PC-3 (cell line): Measurements from ENCODE around the gene EEPD1. TPM values are rescaled to one million over a fixed set of nuclear protein-coding genes. Genes with fewer than 3 reads are reported as not detected.

Source experiments
- ATAC-seq: fragments of 200-7000 bp; cut with Tn5 transposase; 2 replicates; pipeline ENCODE4 v1.9.1; 2020; ENCODE audit warnings: mild to moderate bottlenecking, moderate library complexity
- BruUV-seq: library from RNA; stranded (reverse); fragments of 400-500 nt; replicated peaks from 2 replicates; lab custom pipeline; 2021; lab: Mats Ljungman, UMichigan
- CTCF ChIA-PET: fragments of 300-600 bp; sonication (Branson Sonifier 250); formaldehyde crosslinking; loops from one replicate; lab custom pipeline; 2022; ENCODE audit warnings: antibody characterized with exemption; lab: Charles Lee
- POLR2A ChIA-PET: fragments of 300-600 bp; sonication (Branson Sonifier 250); formaldehyde crosslinking; loops from one replicate; lab custom pipeline; 2022; ENCODE audit warnings: antibody characterized with exemption; ENCODE audit not compliant: unreplicated experiment; lab: Charles Lee
- DNase-seq: peaks from one replicate; pipeline ENCODE4 v3.0.0-alpha.2; 2015
- H2AFZ ChIP-seq: fragments of 300-600 bp; sonication (generic); 2 replicates; pipeline ENCODE4 v1.6.0; 2016; ENCODE audit warnings: antibody characterized with exemption, low read length
- H3F3A ChIP-seq: fragments of 300-600 bp; sonication (generic); one replicate; pipeline ENCODE4 v1.6.0; 2017; ENCODE audit warnings: antibody characterized with exemption, low read length, control low read depth, mild to moderate bottlenecking; ENCODE audit not compliant: unreplicated experiment
- H3K27ac ChIP-seq: fragments of 300-600 bp; sonication (generic); 2 replicates; pipeline ENCODE4 v1.5.1; 2016; ENCODE audit warnings: mild to moderate bottlenecking, low read length
- H3K27me3 ChIP-seq: fragments of 300-600 bp; sonication (generic); 2 replicates; pipeline ENCODE4 v1.6.1; 2016; ENCODE audit warnings: low read length, mixed read lengths
- H3K36me3 ChIP-seq: fragments of 300-600 bp; sonication (generic); 2 replicates; pipeline ENCODE4 v1.6.1; 2016; ENCODE audit warnings: low read depth, mixed run types, low read length, mixed read lengths
- H3K4me1 ChIP-seq: fragments of 300-600 bp; sonication (generic); 2 replicates; pipeline ENCODE4 v1.5.1; 2016; ENCODE audit warnings: low read length; ENCODE audit not compliant: insufficient read depth
- H3K4me2 ChIP-seq: fragments of 300-600 bp; sonication (generic); 2 replicates; pipeline ENCODE4 v1.6.0; 2016; ENCODE audit warnings: low read length
- H3K4me3 ChIP-seq: fragments of 300-600 bp; sonication (generic); 2 replicates; pipeline ENCODE4 v1.5.1; 2016; ENCODE audit warnings: mild to moderate bottlenecking, low read length, mixed read lengths
- H3K79me2 ChIP-seq: fragments of 300-600 bp; sonication (generic); 2 replicates; pipeline ENCODE4 v1.6.1; 2017; ENCODE audit warnings: low read length, mixed read lengths
- H3K9ac ChIP-seq: fragments of 300-600 bp; sonication (generic); 2 replicates; pipeline ENCODE4 v1.6.0; 2016; ENCODE audit warnings: mild to moderate bottlenecking, low read length
- H3K9me2 ChIP-seq: fragments of 300-600 bp; sonication (generic); replicated peaks from 2 replicates; pipeline ENCODE4 v1.6.1; 2016; ENCODE audit warnings: mixed run types, low read length, mixed read lengths
- H3K9me3 ChIP-seq: fragments of 300-600 bp; sonication (generic); 2 replicates; pipeline ENCODE4 v1.6.1; 2016; ENCODE audit warnings: low read length, mixed read lengths
- H4K20me1 ChIP-seq: fragments of 300-600 bp; sonication (generic); 2 replicates; pipeline ENCODE4 v1.6.1; 2016; ENCODE audit warnings: low read length, mixed read lengths
- EZH2 ChIP-seq: fragments of 300-600 bp; sonication (generic); IDR thresholded peaks from one replicate; pipeline ENCODE4 v1.6.1; 2017; ENCODE audit warnings: antibody characterized with exemption, mild to moderate bottlenecking, low read length; ENCODE audit not compliant: unreplicated experiment
- EZH2phosphoT487 ChIP-seq: fragments of 300-600 bp; sonication (generic); IDR thresholded peaks from 2 replicates; pipeline ENCODE4 v1.6.1; 2018; ENCODE audit warnings: mild to moderate bottlenecking, antibody characterized with exemption, low read length, borderline replicate concordance
- intact Hi-C: fragments of 100-400 bp; cut with micrococcal nuclease; formaldehyde crosslinking; loops from 2 replicates; pipeline ENCODE4 v1.9.0; 2023
- total RNA-seq: library from RNA; depleted of rRNA; stranded (reverse); fragments of >200 nt; gene quantifications from 2 replicates; pipeline ENCODE4 v1.2.3, GENCODE V29; 2014
- TF ChIP-seq, protein P1 (sequence below): fragments of 300-600 bp; sonication (generic); conservative IDR thresholded peaks from 2 replicates; pipeline ENCODE4 v1.5.1; 2017; ENCODE audit warnings: antibody characterized with exemption, low read depth, mild to moderate bottlenecking, low read length

EEPD1 gene
- total RNA-seq, 1 experiment from 2014 or later = 28.3 TPM

DNA sequence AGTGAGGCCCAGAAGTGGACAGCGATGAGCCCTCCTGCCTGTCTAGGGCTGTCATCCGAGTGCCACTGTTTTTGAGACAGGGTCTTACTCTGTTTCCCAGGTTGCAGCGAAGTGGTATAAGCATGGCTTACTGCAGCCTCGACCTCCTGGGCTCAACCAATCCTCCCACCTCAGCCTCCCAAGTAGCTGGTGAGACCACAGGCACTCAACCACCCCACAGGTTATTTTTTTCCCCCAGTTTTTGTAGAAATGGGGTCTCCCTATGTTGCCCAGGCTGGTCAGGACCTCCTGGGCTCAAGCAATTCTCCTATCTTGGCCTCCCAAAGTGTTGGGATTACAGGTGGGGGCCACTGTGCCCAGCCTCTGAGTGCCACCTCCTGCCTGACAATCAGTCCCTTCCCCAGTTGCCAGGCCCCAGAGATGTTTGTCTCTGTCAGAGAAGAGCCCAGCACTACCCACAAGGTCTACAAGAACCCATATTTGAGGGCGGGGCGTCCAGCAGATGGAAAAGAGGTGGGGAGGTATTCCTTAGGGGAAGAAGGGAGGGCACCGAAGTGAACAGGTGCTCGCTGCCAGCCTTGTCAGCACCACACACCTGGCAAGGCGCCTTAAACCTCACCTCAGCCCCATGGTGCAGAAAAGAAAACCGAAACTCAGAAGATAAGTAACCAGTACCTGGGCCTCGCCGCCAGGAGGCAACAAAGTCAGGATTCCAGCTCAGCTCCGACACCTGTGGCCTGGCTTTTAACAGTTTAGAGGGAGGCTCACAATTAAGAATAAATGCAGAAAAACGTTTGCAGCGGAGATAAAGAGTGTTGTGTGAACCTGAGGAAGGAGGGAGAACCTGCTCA lies 159.2 kb downstream of the EEPD1 start:
- no peak overlapping the region for H3K4me3 ChIP-seq
- no peaks in the 10 kb centered on the region for H3K9me2 ChIP-seq
- no peaks in the 10 kb centered on the region for H3K9me3 ChIP-seq
- no peak for TF ChIP-seq EZH2phosphoT487
- TF ChIP-seq EZH2 = no peak
- TF ChIP-seq, protein P1, sequence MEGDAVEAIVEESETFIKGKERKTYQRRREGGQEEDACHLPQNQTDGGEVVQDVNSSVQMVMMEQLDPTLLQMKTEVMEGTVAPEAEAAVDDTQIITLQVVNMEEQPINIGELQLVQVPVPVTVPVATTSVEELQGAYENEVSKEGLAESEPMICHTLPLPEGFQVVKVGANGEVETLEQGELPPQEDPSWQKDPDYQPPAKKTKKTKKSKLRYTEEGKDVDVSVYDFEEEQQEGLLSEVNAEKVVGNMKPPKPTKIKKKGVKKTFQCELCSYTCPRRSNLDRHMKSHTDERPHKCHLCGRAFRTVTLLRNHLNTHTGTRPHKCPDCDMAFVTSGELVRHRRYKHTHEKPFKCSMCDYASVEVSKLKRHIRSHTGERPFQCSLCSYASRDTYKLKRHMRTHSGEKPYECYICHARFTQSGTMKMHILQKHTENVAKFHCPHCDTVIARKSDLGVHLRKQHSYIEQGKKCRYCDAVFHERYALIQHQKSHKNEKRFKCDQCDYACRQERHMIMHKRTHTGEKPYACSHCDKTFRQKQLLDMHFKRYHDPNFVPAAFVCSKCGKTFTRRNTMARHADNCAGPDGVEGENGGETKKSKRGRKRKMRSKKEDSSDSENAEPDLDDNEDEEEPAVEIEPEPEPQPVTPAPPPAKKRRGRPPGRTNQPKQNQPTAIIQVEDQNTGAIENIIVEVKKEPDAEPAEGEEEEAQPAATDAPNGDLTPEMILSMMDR = no peak
- no peaks in the 10 kb centered on the region for H3K27me3 ChIP-seq
- H3F3A ChIP-seq = no peaks in the 10 kb centered on the region
- H4K20me1 ChIP-seq = no peaks in the 10 kb centered on the region
- H3K4me1 ChIP-seq = no peaks in the 10 kb centered on the region
- H3K36me3 ChIP-seq = no peaks in the 10 kb centered on the region
- H3K4me2 ChIP-seq = no peak overlapping the region
- H3K9ac ChIP-seq = no peak overlapping the region
- ATAC-seq (no peak), DNase-seq (no peak)
- ChIA-PET POLR2A (interaction anchor here (0.6 kb wide), 1 partner anchor 9 kb away, joined by 5 read pairs; no protein-coding TSS in a partner anchor), CTCF (no interaction called here)
- intact Hi-C loops = no loop called here
- H2AFZ ChIP-seq = no peak overlapping the region
- no peaks in the 10 kb centered on the region for H3K79me2 ChIP-seq
- no TSS peak for BruUV-seq
- H3K27ac ChIP-seq = no peak overlapping the region

DNA sequence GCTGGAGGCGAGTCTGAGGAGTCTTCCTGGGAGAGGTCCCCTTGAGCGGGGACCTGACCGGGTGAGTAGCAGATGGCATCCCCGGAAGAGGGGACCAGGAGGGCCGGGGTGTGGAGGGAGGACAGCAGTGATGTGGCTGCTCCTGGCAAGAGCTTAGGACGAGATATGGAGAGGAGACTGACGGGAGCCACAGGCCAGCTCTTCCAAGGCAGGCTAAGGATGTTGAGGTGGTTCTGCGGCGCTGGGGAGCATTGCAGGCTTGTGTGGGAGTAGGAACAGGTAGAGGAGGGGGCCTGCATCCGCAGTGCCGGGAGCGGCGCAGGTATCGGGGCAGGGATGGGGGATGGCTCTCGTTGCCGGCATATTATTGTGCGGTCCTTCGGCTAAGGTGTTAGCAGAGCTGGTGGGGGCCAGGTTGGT lies 159.9 kb downstream of the EEPD1 start:
- ATAC-seq = no peak
- Histone ChIP-seq H2AFZ (no peak overlapping the region), H3K27me3 (no peaks in the 10 kb centered on the region), H3K4me2 (no peak overlapping the region), H3K36me3 (no peaks in the 10 kb centered on the region), H3K27ac (no peak overlapping the region), H3K9ac (no peak overlapping the region), H3K4me1 (no peaks in the 10 kb centered on the region), H4K20me1 (no peaks in the 10 kb centered on the region), H3F3A (no peaks in the 10 kb centered on the region), H3K79me2 (no peaks in the 10 kb centered on the region), H3K4me3 (no peak overlapping the region), H3K9me3 (no peaks in the 10 kb centered on the region), H3K9me2 (no peaks in the 10 kb centered on the region)
- POLR2A ChIA-PET = interaction anchor here (0.6 kb wide), 1 partner anchor 10 kb away, joined by 5 read pairs; no protein-coding TSS in a partner anchor
- DNase-seq = no peak
- TF ChIP-seq, protein P1 = no peak
- TF ChIP-seq EZH2phosphoT487 (no peak), EZH2 (no peak)
- intact Hi-C loops = no loop called here
- BruUV-seq = no TSS peak
- CTCF ChIA-PET = no interaction called here

DNA sequence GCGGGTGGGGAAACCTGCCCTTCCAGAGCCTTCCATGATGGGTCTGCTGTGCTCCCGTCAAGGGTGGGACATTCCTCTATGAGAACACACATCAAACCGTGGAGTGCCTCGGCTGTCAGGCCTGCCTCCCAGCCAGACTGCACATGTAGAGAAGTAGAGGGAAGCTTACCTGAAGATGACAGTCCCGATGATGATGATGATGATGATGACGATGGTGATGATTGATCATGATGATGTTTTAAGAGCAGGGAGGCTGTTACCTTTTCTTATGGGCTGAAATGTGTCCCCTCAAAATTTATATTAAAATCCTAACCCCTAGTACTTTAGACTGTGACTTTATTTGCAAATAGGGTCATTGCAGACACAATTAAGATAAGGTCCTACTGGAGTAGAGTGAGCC lies 160.6 kb downstream of the EEPD1 start:
- BruUV-seq = no TSS peak
- POLR2A ChIA-PET = no interaction called here
- H3K9me3 ChIP-seq = no peaks in the 10 kb centered on the region
- H3K9ac ChIP-seq = no peak overlapping the region
- TF ChIP-seq EZH2 (no peak), EZH2phosphoT487 (no peak)
- no peak overlapping the region for H3K4me3 ChIP-seq
- intact Hi-C loops = no loop called here
- H3K36me3 ChIP-seq = no peaks in the 10 kb centered on the region
- no peaks in the 10 kb centered on the region for H3F3A ChIP-seq
- no peak for ATAC-seq
- H3K4me1 ChIP-seq = no peaks in the 10 kb centered on the region
- no peak for DNase-seq
- H2AFZ ChIP-seq = no peak overlapping the region
- H3K27me3 ChIP-seq = no peaks in the 10 kb centered on the region
- H4K20me1 ChIP-seq = no peaks in the 10 kb centered on the region
- H3K9me2 ChIP-seq = no peaks in the 10 kb centered on the region
- H3K27ac ChIP-seq = no peak overlapping the region
- no peaks in the 10 kb centered on the region for H3K79me2 ChIP-seq
- no peak overlapping the region for H3K4me2 ChIP-seq
- CTCF ChIA-PET = no interaction called here
